HG03460 (cell line): ENCODE measurements around the gene RELL1.

Experiments
- ATAC-seq: cut with Tn5 transposase; IDR thresholded peaks from one replicate; pipeline ENCODE4 v1.9.1; 2021; ENCODE audit not compliant: unreplicated experiment

Gene RELL1

GRCh38 chr4:37603711-37604110 lies 82.5 kb downstream of the RELL1 start:
- ATAC-seq, result no peak

- peak; percentile 84 for ATAC-seq
Measured at GRCh38 chr4:37603070-37603468, 83.1 kb downstream of the RELL1 start.

- no peak for ATAC-seq
Measured at GRCh38 chr4:37602454-37603069, 83.6 kb downstream of the RELL1 start.

GRCh38 chr4:37601531-37601930 lies 84.6 kb downstream of the RELL1 start:
- no peak for ATAC-seq

- ATAC-seq, result no peak
Measured at GRCh38 chr4:37599092-37599790, 86.9 kb downstream of the RELL1 start.

GRCh38 chr4:37597034-37597433 lies 89.1 kb downstream of the RELL1 start:
- ATAC-seq, result no peak

GRCh38 chr4:37595875-37596680 lies 90.1 kb downstream of the RELL1 start:
- ATAC-seq, result no peak

- no peak for ATAC-seq
Measured at GRCh38 chr4:37594099-37594498, 92.1 kb downstream of the RELL1 start.

- ATAC-seq, result no peak
Measured at GRCh38 chr4:37591349-37591748, 94.8 kb downstream of the RELL1 start.

- no peak for ATAC-seq
Measured at GRCh38 chr4:37590016-37590415, 96.2 kb downstream of the RELL1 start.

- ATAC-seq, result no peak
Measured at GRCh38 chr4:37588150-37588549, 98.0 kb downstream of the RELL1 start.

- ATAC-seq, result no peak
Measured at GRCh38 chr4:37586194-37586593, 100.0 kb downstream of the RELL1 start.

GRCh38 chr4:37584493-37585060 lies 101.6 kb downstream of the RELL1 start:
- ATAC-seq, result no peak

- ATAC-seq, result no peak
Measured at GRCh38 chr4:37584071-37584470, 102.1 kb downstream of the RELL1 start.

GRCh38 chr4:37573566-37573965 lies 112.6 kb downstream of the RELL1 start:
- no peak for ATAC-seq

- ATAC-seq, result no peak
Measured at GRCh38 chr4:37568489-37568888, 117.7 kb downstream of the RELL1 start.

- ATAC-seq, result no peak
Measured at GRCh38 chr4:37567836-37568235, 118.3 kb downstream of the RELL1 start.

GRCh38 chr4:37562592-37562991 lies 123.6 kb downstream of the RELL1 start:
- ATAC-seq, result no peak

- peak; percentile 92 for ATAC-seq
Measured at GRCh38 chr4:37561803-37562207, 124.4 kb downstream of the RELL1 start.

GRCh38 chr4:37561196-37561802 lies 124.9 kb downstream of the RELL1 start:
- ATAC-seq, result peak; percentile 5
